GM21423 (cell line): ENCODE measurements around the gene SAMD1.

Experiments used
- ATAC-seq: cut with Tn5 transposase; IDR thresholded peaks from one replicate; pipeline ENCODE4 v1.9.1; 2021; ENCODE audit warnings: mild to moderate bottlenecking, moderate library complexity; ENCODE audit not compliant: unreplicated experiment

Gene SAMD1

GRCh38 chr19:14090509-14091080, at the start of gene SAMD1:
TSS of gene SAMD1 (minus strand) at chr19:14090751.
- peak; percentile 40 for ATAC-seq

- ATAC-seq = no peak
These were observed 49.4 kb upstream of the SAMD1 start for GRCh38 chr19:14139944-14140343.

- ATAC-seq = no peak
These were observed 48.2 kb upstream of the SAMD1 start for GRCh38 chr19:14138576-14139265.

- ATAC-seq = peak; percentile 79
These were observed 46.1 kb upstream of the SAMD1 start, which contains the start of gene ASF1B for GRCh38 chr19:14136509-14137281. TSS of gene ASF1B (minus strand) at chr19:14136589. CDS start at chr19:14136456, 133 bp downstream.

DNA sequence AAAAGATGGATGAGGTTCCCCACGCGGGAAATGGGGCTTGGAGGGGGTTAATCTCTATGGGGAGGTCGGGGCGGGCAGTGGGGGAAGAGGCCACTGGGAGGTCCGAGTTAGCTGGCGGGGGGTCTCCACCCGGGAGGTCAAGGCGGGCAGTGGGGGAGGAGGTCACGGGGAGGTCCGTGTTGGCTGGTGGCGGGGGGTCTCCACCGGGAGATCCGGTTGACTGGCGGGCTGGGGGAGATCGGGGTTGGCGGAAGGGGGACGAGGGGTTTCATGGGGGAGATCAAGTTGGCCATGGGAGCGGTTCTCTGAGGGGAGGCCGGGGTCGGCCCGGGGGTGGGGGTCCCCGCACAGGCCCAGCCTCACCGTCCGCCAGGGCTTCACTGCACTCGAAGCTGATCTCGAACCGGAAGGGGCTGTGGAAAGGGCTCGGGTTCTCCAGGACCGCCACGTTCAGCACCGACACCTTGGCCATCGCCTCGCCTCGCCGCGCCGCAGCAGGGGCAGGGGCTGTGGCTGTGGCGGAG, 45.5 kb upstream of the SAMD1 start:
- ATAC-seq = no peak

GRCh38 chr19:14135355-14135754, 44.8 kb upstream of the SAMD1 start:
- ATAC-seq = no peak

- no peak for ATAC-seq
These were observed 37.5 kb upstream of the SAMD1 start for GRCh38 chr19:14127929-14128509.

- ATAC-seq = no peak
These were observed 36.6 kb upstream of the SAMD1 start for GRCh38 chr19:14127176-14127575.

GRCh38 chr19:14122924-14123323, 32.4 kb upstream of the SAMD1 start:
- ATAC-seq = no peak

DNA sequence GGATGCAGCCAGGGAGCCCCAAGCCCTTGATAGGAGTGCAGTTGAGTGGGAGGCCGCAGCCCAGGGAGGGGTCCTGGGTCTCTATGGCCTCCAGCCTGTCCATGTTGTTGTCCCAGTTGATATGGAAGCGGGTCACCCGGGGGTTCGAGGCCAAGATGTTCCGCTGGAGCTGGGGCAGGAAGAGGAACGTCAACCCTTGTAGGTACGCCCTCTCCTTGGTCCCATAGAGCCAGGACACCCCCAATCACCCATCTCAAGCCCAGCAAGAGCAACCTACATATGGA, 29.9 kb upstream of the SAMD1 start:
- no peak for ATAC-seq

DNA sequence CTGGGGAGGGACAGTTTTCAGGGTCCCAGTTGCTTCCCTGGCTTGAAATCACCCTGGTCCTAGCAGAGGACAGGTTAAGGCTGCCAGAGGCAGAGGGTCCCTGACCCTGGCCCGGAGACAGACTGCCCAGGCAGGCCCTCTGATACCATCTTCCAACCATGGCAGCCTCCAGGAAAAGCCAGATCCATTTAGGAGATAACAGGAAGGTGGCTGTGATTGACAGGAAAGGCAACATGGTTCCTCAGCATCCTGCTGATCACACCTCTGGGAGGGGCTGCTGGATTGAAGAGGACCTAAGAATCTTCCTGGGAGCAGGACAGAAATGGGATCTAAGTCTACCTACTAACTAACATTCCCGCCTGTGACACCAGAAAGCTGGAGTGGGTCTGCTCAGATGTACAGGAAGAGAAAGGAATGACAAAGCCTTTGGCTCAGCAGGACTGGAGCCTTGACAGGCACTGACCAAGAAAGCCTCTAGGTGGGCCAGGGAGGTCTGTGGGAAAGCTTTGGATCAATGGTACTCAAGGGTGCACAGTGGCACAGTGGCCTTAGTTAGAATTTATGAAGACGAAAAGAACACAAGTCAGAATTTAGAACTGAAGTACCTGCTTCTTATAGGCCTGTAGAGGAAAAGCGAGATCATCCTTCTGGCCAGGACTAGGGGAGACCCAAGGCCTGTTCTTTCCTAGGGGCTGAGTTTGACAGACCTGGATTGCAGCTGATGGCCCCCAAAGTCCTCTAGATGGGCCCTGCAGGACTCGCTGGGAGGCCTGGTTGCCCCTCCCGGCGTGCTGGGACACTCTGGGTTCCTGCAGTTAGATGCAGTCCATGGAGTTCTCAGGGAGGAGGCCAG, 29.3 kb upstream of the SAMD1 start:
- no peak for ATAC-seq

DNA sequence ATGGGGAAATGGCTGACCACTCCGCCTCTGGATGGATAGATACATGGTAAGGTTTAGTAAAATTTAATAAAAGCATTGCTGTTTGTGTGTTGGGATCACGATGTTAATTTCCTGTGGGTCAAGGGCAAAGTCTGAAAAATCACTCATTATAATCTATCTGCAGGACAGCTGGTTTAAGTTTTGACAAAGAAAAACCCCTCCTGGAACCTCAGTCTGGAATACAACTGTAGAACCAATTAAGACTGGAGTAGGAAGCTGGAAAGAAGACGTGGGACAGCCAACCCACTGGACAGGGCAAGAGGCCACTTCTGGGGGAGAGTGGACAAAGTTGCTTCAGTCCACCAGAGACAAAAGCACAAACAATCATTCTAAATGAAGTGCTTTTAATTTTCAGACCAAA, 28.6 kb upstream of the SAMD1 start:
- ATAC-seq = no peak

- no peak for ATAC-seq
These were observed 27.9 kb upstream of the SAMD1 start for GRCh38 chr19:14118165-14119051.

DNA sequence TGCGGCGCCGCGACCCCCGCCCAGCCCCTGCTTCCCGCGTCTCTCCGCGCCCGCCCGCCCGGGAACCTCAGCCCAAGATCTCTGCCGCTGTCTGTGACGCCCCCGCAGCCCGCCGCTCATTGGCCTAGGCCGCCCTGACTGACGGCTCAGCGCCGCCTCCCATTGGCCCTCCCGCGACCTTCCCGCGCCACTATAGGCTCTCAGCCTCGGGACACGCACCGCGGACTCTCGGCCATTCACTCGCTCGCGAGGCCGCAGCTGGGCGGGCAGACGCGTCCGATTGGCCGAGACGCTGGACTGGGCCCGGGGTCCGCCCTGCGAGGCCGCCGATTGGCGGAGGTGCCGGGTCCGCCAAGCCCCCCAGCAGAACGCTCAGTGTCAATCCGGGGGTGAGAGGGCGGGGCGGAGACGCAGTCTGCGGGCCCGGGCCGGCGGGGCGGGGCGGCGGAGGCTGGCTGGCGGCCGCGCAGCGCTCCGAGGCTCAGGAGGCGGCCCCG, 27.2 kb upstream of the SAMD1 start, which contains the start of gene PRKACA:
TSS of gene PRKACA (minus strand) at position 95 of the 497 bp plus-strand sequence. CDS start 215 bp downstream, outside the sequence.
- peak; percentile 90 for ATAC-seq

GRCh38 chr19:14116918-14117578, 26.5 kb upstream of the SAMD1 start:
- ATAC-seq = peak; percentile 7

GRCh38 chr19:14116525-14116917, 26.0 kb upstream of the SAMD1 start:
- no peak for ATAC-seq

DNA sequence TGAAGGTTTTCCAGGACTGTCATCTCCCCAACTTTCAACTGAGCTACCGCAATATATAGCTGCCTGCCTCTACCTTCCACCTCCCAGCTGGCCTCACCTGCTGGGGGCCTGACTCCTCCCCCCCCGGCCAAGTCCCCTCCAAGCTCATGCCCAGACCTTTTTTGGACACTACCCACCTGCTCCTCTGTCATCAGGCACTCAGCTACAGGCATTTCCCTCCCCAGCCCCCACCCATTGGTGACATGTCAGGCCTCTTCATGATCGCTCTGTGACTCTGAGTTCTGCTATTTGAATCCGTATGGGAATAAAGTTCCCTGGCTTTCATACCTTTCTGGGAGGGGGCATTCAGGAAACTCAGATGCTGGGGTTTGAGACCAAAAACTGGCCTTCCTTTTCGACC, 25.2 kb upstream of the SAMD1 start:
- no peak for ATAC-seq

DNA sequence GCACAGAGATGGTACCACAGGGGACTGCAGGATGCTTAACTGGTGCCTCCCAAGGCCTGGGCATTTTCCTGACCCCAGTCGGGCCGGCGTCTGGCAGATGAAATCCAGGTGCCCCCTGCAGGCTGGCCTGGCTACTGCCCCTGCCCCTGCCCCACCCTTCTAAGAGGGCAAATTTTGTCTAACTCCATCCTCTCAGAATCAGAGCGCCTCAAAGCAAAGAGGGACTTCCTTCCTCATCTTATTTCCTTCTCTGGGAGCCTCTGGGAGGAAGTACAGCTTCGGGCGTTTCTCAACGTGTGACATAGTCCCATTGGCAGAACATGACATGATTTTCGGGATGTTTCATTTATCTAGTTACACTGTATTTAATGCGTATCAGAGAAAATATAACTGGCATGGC, 24.3 kb upstream of the SAMD1 start:
- no peak for ATAC-seq

DNA sequence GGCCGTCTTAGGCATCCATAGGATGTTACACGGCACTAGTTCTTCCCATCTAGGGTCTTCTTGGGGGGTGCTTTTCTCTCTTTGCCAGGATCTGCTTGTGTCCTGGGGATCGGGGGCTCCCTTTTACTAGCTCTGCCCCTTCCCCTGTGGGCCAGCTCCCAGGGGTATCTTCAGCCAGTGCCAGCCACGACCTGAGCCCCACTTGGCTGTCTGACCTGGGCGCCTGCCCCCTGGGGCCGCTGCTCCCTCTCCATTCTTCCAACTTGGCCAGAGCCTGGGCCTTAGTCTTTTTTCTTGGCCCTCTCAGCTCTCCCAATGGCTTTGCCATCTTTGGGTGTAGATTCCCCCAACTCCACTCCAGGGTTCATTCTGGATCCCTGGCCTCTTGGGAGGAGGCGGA, 23.9 kb upstream of the SAMD1 start:
- ATAC-seq = no peak
